Vagina (tissue), 2 donors: Measurements from ENCODE around the gene ECE1. TPM values are rescaled to one million over a fixed set of nuclear protein-coding genes. Genes with fewer than 3 reads are reported as not detected.
A peak's percentile ranks its signal among the peaks of the same experiment; 100 is the strongest.

Experiments used
- DNase-seq, 2 donors: peaks; one replicate each; pipeline ENCODE4 v3.0.0-alpha.2; 2017; ENCODE audit errors: extremely low spot score in 2 of 2
- H3K27ac ChIP-seq: fragments of 200-600 bp; sonication (generic); one replicate; pipeline ENCODE4 v1.5.1; 2019
- H3K27me3 ChIP-seq: fragments of 200-600 bp; sonication (generic); one replicate; pipeline ENCODE4 v1.5.1; 2019
- H3K36me3 ChIP-seq, 2 donors: fragments of 200-600 bp; sonication (generic); one replicate each; pipeline ENCODE4 v1.5.1; 2017 to 2019
- H3K4me1 ChIP-seq: fragments of 200-600 bp; sonication (generic); one replicate; pipeline ENCODE4 v1.5.1; 2019
- H3K4me3 ChIP-seq, 2 donors: fragments of 200-600 bp; sonication (generic); 1 replicate in 1 of 2; 2 replicates in 1 of 2; pipeline ENCODE4 v1.5.1; 2016 to 2019
- H3K9me3 ChIP-seq: fragments of 200-600 bp; sonication (generic); one replicate; pipeline ENCODE4 v1.5.1; 2019
- CTCF ChIP-seq, 3 experiments: fragments of 450-650 bp in 2 of 3; fragments of 200-600 bp in 1 of 3; sonication (generic) in 1 of 3; IDR thresholded peaks; one replicate each; pipeline ENCODE4 v1.5.1; 2017 to 2019; ENCODE audit warnings: antibody characterized with exemption in 3 of 3, mild to moderate bottlenecking in 2 of 3, moderate library complexity in 2 of 3
- POLR2A ChIP-seq, 2 donors: fragments of 450-650 bp; IDR thresholded peaks; one replicate each; pipeline ENCODE4 v1.6.1; 2017; ENCODE audit warnings: antibody characterized with exemption in 2 of 2, mild to moderate bottlenecking in 2 of 2, moderate library complexity in 2 of 2
- POLR2AphosphoS5 ChIP-seq, 2 donors: sonication (generic); formaldehyde crosslinking; IDR thresholded peaks; one replicate each; pipeline ENCODE4 v1.9.0; 2017; ENCODE audit warnings: antibody characterized with exemption in 2 of 2, mild to moderate bottlenecking in 2 of 2, low read depth in 1 of 2; ENCODE audit not compliant: insufficient read depth in 1 of 2
- intact Hi-C: fragments of 100-400 bp; cut with DNase I; formaldehyde crosslinking; loops from one replicate; pipeline ENCODE4 v1.15.1; 2023
- total RNA-seq: library from RNA; depleted of rRNA; stranded (reverse); fragments of >200 nt; gene quantifications from one replicate; pipeline ENCODE4 v1.2.3, GENCODE V29; 2016

ECE1 gene
- total RNA-seq, 1 donor from 2014 or later = 93.8 TPM

DNA sequence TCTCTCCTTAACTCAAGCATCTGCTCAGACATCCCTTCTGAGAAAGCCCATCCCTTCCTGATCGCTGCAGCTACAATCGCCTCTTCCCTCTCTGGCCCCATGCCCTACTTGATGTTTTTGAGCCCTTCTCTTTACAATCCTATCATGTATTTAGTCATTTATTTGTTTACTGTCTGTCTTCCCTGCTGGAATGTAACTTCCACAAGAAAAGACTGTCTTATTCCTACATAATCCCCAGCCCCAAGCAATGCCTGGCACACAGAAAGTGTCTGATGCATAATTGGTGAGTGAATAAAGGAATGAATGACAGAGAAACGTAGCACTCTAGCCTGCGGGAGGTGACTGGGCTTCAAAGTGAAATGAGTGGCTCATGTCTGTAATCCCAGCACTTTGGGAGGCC, 25.4 kb downstream of the ECE1 start:
- no peak for DNase-seq
- TF ChIP-seq CTCF (IDR thresholded peaks at IDR 0.05) (no peak), POLR2A (IDR thresholded peaks at IDR 0.05) (no peak), POLR2AphosphoS5 (IDR thresholded peaks at IDR 0.05; ENCODE audit: insufficient read depth in 1 of 2, low read depth in 1 of 2) (no peak)
- Histone ChIP-seq H3K36me3 (peaks cover 0 to 38% of the 10 kb centered on the region in 2 donors), H3K9me3 (no peaks in the 10 kb centered on the region), H3K4me3 (no peak overlapping the region), H3K27ac (peak overlapping the region; percentile 89), H3K4me1 (peaks cover 71% of the 10 kb centered on the region), H3K27me3 (no peaks in the 10 kb centered on the region)
- intact Hi-C loops = loop anchor here (5.0 kb wide), 1 partner anchor 72 kb away; no protein-coding TSS in a partner anchor

DNA sequence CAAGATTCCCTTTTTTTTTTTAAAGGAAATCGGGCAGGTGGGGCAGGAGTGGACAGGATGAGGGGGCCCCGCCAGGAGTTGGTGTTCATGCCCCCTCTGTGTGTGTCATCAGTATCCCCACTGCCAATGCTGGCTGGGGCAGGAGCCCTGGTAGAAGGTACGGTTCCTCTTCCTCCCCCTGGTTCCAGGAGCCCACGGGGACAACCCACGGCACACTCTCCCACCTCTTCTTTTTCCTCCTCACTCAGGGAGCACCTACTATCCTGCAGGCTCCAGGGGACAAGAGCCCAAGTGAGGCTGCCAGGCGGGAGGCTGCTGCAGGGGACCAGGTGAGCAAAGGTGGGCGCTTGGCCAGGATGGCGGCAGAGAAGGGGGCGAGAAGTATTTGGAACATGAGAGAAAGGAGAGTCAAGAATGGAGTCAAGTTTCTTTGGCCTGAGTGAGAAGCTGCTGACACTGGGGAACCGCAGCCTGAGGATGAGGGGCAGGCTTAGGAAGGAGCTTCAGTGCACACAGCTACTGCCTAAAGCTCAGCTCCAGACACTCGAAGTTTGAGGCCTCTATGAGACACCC, 26.5 kb downstream of the ECE1 start:
- H3K4me1 ChIP-seq = peaks cover 72% of the 10 kb centered on the region
- H3K27ac ChIP-seq = peak overlapping the region; percentile 89
- intact Hi-C loops = loop anchor here (5.0 kb wide), 1 partner anchor 74 kb away; no protein-coding TSS in a partner anchor

DNA sequence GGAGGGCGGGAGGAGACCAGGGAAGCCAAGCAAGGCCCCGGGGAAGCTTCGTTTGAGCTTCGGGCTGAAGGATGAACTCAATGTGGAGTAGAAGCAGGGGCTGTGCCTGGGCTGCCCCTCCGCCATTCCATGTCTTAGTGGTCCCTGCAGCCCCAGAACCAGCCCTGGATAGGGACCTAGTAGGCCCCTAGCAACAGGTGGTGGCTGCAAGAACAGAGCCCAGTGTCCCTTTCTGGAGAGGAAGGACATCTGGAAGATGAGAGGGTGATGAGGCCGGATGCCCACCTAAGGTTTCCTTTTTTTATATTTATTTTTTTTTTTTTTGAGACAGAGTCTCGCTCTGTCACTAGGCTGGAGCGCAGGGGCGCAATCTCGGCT, 27.2 kb downstream of the ECE1 start:
- Histone ChIP-seq H3K4me3 (no peak overlapping the region), H3K27me3 (no peaks in the 10 kb centered on the region), H3K27ac (peak overlapping the region; percentile 89), H3K4me1 (peaks cover 76% of the 10 kb centered on the region), H3K9me3 (no peaks in the 10 kb centered on the region), H3K36me3 (peaks cover 0 to 36% of the 10 kb centered on the region in 2 donors)
- intact Hi-C loops = loop anchor here (5.0 kb wide), 1 partner anchor 74 kb away; no protein-coding TSS in a partner anchor
- TF ChIP-seq POLR2A (IDR thresholded peaks at IDR 0.05) = no peak
- no peak for TF ChIP-seq POLR2AphosphoS5 (IDR thresholded peaks at IDR 0.05; ENCODE audit: insufficient read depth in 1 of 2, low read depth in 1 of 2)
- TF ChIP-seq CTCF (IDR thresholded peaks at IDR 0.05) = no peak
- DNase-seq = no peak

More for the DNA sequence above, 26.5 kb downstream of the ECE1 start:
- Histone ChIP-seq H3K36me3 (peaks cover 0 to 36% of the 10 kb centered on the region in 2 donors), H3K9me3 (no peaks in the 10 kb centered on the region), H3K27me3 (no peaks in the 10 kb centered on the region), H3K4me3 (no peak overlapping the region)
- no peak for DNase-seq
- TF ChIP-seq POLR2AphosphoS5 (IDR thresholded peaks at IDR 0.05; ENCODE audit: insufficient read depth in 1 of 2, low read depth in 1 of 2) = no peak
- no peak for TF ChIP-seq CTCF (IDR thresholded peaks at IDR 0.05)
- no peak for TF ChIP-seq POLR2A (IDR thresholded peaks at IDR 0.05)

- intact Hi-C loops = loop anchor here (5.0 kb wide), 1 partner anchor 75 kb away; no protein-coding TSS in a partner anchor
- Histone ChIP-seq H3K4me3 (peak overlapping the region in 1 of 2 donors; percentile 17), H3K9me3 (no peaks in the 10 kb centered on the region), H3K27ac (peak overlapping the region; percentile 89), H3K36me3 (peaks cover 0 to 35% of the 10 kb centered on the region in 2 donors), H3K27me3 (no peaks in the 10 kb centered on the region), H3K4me1 (peaks cover 81% of the 10 kb centered on the region)
- DNase-seq = no peak
- peak in 1 of 2 donors; percentile 83 for TF ChIP-seq POLR2AphosphoS5 (IDR thresholded peaks at IDR 0.05; ENCODE audit: insufficient read depth in 1 of 2, low read depth in 1 of 2)
- no peak for TF ChIP-seq POLR2A (IDR thresholded peaks at IDR 0.05)
Measured at GRCh38 chr1:21262293-21263051, 27.8 kb downstream of the ECE1 start.

DNA sequence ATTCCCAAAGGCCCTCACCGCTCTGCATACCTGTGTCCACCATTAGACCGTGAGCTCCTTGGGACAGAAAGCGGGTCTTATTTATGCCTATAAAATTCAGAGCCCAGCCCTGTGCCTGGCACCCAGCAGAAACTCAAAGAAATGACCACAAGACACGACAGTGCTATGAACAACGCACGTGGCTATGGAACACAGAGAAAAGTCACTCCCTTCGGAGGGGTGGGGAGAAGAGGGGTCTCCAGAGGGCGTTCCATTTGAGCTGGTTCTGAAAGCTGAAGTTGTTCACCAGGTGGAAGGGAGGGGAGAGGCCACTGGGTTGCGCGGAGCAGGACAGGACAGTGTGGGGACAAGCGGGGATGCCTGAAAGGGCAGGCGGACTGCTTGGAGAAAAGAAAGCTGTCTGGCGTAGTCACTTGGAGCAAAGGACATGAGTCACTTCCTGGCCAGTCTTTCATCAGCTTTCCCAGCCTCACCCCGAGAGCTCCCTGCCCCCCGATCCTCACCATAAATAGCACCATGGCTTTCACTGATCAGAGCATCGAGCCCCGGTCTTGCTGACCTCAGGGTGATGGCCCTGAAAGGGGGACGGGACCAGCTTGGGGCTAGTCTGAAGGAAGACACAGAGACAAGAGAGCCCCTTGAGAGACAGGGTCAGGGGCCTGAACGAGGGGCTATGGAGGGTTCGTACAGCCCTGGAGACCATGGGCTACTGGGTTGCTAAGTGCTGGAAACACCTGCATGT, 28.5 kb downstream of the ECE1 start:
- no peaks in the 10 kb centered on the region for H3K9me3 ChIP-seq
- peak overlapping the region in 1 of 2 donors; percentile 17 for H3K4me3 ChIP-seq
- no peak for DNase-seq
- peaks cover 87% of the 10 kb centered on the region for H3K4me1 ChIP-seq
- H3K36me3 ChIP-seq = peaks cover 0 to 32% of the 10 kb centered on the region in 2 donors
- intact Hi-C loops = loop anchor here (5.0 kb wide), 1 partner anchor 76 kb away; no protein-coding TSS in a partner anchor
- H3K27me3 ChIP-seq = no peaks in the 10 kb centered on the region
- peak overlapping the region; percentile 89 for H3K27ac ChIP-seq
- peak; percentile 68 to 70 for TF ChIP-seq POLR2AphosphoS5 (IDR thresholded peaks at IDR 0.05; ENCODE audit: insufficient read depth in 1 of 2, low read depth in 1 of 2)
- no peak for TF ChIP-seq CTCF (IDR thresholded peaks at IDR 0.05)
